ENCODE data around the gene SLC5A3. TPM values are rescaled to one million over a fixed set of nuclear protein-coding genes. Genes with fewer than 3 reads are reported as not detected.
A peak's percentile ranks its signal among the peaks of the same experiment; 100 is the strongest.

Gene SLC5A3
- total and polyA plus RNA-seq, 2 experiments from 2014 or later, result 6.2 to 32.7 TPM

DNA sequence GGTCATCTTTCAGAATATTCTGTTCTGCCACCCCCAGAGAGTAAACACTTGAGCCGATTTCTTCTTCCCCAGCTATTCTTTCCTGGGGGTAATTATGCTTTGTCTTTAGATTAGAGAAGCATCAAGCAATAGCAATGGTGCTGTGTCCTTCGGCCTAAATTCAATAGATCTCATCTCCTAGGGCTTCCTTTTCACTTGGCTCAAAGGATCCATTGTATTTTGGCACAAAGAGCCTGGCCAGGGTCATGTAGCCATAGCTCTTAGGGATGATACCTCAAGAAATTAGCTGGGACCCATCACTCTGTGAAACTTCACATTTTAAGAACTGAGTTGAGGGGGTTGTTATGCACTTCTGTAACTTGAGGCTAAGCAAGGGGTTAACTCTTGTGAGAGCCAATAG is 27.0 kb downstream of the SLC5A3 start:
- H3K27ac ChIP-seq (ENCODE audit: low read depth), result peak overlapping the region; percentile 4; the same call in 1 of the 2 replicates
- Mint-ChIP-seq H3K27me3 (ENCODE audit: insufficient read depth, low read depth, poor library complexity) (no peaks in the 10 kb centered on the region), H3K4me1 (peaks cover 36% of the 10 kb centered on the region)

More for the DNA sequence above, 27.0 kb downstream of the SLC5A3 start:
- H3K36me3 ChIP-seq (ENCODE audit: insufficient read depth), result 0 out of 2 replicates have a peak, but pooled peaks cover 2% of the 10 kb centered on the region
- peaks cover 21% of the 10 kb centered on the region for H3K4me1 ChIP-seq (ENCODE audit: insufficient read depth)
- no peaks in the 10 kb centered on the region for H3K9me2 ChIP-seq (ENCODE audit: insufficient read depth)
- Mint-ChIP-seq H3K27ac (no peak overlapping the region), H3K4me3 (no peak overlapping the region), H3K9me3 (no peaks in the 10 kb centered on the region), H3K36me3 (ENCODE audit: low read depth) (peaks cover 15% of the 10 kb centered on the region)
- peaks cover 100% of the 10 kb centered on the region for H3K79me2 ChIP-seq (replicated peaks; ENCODE audit: insufficient read depth)
- no peak overlapping the region for H3K4me3 ChIP-seq
- peaks cover 64% of the 10 kb centered on the region for H4K20me1 ChIP-seq (replicated peaks; ENCODE audit: insufficient read depth)
- DNase-seq (ENCODE audit: low spot score) (no peak), ATAC-seq (peak; percentile 95)
- no peak overlapping the region for H2AFZ ChIP-seq
- no peaks in the 10 kb centered on the region for H3K27me3 ChIP-seq (ENCODE audit: insufficient read depth)
- H3F3A ChIP-seq (replicated peaks; ENCODE audit: low read depth), result no peaks in the 10 kb centered on the region
- TF ChIP-seq POLR2AphosphoS5 (IDR thresholded peaks at IDR 0.05; ENCODE audit: low read depth) (no peak), CTCF (conservative IDR thresholded peaks at IDR 0.05; ENCODE audit: low read depth in 2 of 2) (no peak), ETS1 (IDR thresholded peaks at IDR 0.05) (no peak), STAT1 (IDR thresholded peaks at IDR 0.05; ENCODE audit: unreplicated experiment) (no peak), ZNF114 (CRISPR knock-in tag; IDR thresholded peaks at IDR 0.05) (no peak), CREB1 (CRISPR knock-in tag; IDR thresholded peaks at IDR 0.05; ENCODE audit: low read depth) (no peak), JUNB (IDR thresholded peaks at IDR 0.05; ENCODE audit: unreplicated experiment) (no peak)
- TF ChIP-seq, protein P1, sequence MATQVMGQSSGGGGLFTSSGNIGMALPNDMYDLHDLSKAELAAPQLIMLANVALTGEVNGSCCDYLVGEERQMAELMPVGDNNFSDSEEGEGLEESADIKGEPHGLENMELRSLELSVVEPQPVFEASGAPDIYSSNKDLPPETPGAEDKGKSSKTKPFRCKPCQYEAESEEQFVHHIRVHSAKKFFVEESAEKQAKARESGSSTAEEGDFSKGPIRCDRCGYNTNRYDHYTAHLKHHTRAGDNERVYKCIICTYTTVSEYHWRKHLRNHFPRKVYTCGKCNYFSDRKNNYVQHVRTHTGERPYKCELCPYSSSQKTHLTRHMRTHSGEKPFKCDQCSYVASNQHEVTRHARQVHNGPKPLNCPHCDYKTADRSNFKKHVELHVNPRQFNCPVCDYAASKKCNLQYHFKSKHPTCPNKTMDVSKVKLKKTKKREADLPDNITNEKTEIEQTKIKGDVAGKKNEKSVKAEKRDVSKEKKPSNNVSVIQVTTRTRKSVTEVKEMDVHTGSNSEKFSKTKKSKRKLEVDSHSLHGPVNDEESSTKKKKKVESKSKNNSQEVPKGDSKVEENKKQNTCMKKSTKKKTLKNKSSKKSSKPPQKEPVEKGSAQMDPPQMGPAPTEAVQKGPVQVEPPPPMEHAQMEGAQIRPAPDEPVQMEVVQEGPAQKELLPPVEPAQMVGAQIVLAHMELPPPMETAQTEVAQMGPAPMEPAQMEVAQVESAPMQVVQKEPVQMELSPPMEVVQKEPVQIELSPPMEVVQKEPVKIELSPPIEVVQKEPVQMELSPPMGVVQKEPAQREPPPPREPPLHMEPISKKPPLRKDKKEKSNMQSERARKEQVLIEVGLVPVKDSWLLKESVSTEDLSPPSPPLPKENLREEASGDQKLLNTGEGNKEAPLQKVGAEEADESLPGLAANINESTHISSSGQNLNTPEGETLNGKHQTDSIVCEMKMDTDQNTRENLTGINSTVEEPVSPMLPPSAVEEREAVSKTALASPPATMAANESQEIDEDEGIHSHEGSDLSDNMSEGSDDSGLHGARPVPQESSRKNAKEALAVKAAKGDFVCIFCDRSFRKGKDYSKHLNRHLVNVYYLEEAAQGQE (IDR thresholded peaks at IDR 0.05; ENCODE audit: unreplicated experiment), result no peak
- TF ChIP-seq, protein P2, sequence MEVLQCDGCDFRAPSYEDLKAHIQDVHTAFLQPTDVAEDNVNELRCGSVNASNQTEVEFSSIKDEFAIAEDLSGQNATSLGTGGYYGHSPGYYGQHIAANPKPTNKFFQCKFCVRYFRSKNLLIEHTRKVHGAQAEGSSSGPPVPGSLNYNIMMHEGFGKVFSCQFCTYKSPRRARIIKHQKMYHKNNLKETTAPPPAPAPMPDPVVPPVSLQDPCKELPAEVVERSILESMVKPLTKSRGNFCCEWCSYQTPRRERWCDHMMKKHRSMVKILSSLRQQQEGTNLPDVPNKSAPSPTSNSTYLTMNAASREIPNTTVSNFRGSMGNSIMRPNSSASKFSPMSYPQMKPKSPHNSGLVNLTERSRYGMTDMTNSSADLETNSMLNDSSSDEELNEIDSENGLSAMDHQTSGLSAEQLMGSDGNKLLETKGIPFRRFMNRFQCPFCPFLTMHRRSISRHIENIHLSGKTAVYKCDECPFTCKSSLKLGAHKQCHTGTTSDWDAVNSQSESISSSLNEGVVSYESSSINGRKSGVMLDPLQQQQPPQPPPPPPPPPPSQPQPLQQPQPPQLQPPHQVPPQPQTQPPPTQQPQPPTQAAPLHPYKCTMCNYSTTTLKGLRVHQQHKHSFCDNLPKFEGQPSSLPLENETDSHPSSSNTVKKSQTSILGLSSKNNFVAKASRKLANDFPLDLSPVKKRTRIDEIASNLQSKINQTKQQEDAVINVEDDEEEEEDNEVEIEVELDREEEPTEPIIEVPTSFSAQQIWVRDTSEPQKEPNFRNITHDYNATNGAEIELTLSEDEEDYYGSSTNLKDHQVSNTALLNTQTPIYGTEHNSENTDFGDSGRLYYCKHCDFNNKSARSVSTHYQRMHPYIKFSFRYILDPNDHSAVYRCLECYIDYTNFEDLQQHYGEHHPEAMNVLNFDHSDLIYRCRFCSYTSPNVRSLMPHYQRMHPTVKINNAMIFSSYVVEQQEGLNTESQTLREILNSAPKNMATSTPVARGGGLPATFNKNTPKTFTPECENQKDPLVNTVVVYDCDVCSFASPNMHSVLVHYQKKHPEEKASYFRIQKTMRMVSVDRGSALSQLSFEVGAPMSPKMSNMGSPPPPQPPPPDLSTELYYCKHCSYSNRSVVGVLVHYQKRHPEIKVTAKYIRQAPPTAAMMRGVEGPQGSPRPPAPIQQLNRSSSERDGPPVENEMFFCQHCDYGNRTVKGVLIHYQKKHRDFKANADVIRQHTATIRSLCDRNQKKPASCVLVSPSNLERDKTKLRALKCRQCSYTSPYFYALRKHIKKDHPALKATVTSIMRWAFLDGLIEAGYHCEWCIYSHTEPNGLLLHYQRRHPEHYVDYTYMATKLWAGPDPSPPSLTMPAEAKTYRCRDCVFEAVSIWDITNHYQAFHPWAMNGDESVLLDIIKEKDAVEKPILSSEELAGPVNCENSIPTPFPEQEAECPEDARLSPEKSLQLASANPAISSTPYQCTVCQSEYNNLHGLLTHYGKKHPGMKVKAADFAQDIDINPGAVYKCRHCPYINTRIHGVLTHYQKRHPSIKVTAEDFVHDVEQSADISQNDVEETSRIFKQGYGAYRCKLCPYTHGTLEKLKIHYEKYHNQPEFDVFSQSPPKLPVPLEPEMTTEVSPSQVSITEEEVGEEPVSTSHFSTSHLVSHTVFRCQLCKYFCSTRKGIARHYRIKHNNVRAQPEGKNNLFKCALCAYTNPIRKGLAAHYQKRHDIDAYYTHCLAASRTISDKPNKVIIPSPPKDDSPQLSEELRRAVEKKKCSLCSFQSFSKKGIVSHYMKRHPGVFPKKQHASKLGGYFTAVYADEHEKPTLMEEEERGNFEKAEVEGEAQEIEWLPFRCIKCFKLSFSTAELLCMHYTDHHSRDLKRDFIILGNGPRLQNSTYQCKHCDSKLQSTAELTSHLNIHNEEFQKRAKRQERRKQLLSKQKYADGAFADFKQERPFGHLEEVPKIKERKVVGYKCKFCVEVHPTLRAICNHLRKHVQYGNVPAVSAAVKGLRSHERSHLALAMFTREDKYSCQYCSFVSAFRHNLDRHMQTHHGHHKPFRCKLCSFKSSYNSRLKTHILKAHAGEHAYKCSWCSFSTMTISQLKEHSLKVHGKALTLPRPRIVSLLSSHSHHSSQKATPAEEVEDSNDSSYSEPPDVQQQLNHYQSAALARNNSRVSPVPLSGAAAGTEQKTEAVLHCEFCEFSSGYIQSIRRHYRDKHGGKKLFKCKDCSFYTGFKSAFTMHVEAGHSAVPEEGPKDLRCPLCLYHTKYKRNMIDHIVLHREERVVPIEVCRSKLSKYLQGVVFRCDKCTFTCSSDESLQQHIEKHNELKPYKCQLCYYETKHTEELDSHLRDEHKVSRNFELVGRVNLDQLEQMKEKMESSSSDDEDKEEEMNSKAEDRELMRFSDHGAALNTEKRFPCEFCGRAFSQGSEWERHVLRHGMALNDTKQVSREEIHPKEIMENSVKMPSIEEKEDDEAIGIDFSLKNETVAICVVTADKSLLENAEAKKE (CRISPR knock-in tag; IDR thresholded peaks at IDR 0.05), result 0 out of 2 replicates have a peak, but pooled peaks have one; percentile 18
- H3K4me2 ChIP-seq, result peak overlapping the region; percentile 35; the same call in 1 of the 2 replicates

Measured in GM23338 (cell line).